ENCODE results near the gene NPW.

Gene NPW

GRCh38 chr16:2042171-2042985 lies 22.8 kb downstream of the NPW start:
- TF ChIP-seq, protein P1, sequence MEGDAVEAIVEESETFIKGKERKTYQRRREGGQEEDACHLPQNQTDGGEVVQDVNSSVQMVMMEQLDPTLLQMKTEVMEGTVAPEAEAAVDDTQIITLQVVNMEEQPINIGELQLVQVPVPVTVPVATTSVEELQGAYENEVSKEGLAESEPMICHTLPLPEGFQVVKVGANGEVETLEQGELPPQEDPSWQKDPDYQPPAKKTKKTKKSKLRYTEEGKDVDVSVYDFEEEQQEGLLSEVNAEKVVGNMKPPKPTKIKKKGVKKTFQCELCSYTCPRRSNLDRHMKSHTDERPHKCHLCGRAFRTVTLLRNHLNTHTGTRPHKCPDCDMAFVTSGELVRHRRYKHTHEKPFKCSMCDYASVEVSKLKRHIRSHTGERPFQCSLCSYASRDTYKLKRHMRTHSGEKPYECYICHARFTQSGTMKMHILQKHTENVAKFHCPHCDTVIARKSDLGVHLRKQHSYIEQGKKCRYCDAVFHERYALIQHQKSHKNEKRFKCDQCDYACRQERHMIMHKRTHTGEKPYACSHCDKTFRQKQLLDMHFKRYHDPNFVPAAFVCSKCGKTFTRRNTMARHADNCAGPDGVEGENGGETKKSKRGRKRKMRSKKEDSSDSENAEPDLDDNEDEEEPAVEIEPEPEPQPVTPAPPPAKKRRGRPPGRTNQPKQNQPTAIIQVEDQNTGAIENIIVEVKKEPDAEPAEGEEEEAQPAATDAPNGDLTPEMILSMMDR (IDR thresholded peaks at IDR 0.05; ENCODE audit: low read depth, low read length, missing control alignments), result no peak
- in situ Hi-C loops (cut with HindIII; ENCODE audit: low pct_ligation_motif_present, low sequenced_read_pairs), result no loop called here
- Histone ChIP-seq H3K4me3 (ENCODE audit: low read depth, low read length) (no peak overlapping the region), H3K27ac (no peak overlapping the region), H3K27me3 (replicated peaks) (no peaks in the 10 kb centered on the region), H3K36me3 (replicated peaks) (peaks cover 5% of the 10 kb centered on the region)
- no peak for DNase-seq

GRCh38 chr16:2042986-2043666 lies 23.5 kb downstream of the NPW start:
- TF ChIP-seq, protein P1 (IDR thresholded peaks at IDR 0.05; ENCODE audit: low read depth, low read length, missing control alignments), result no peak
- in situ Hi-C loops (cut with HindIII; ENCODE audit: low pct_ligation_motif_present, low sequenced_read_pairs), result no loop called here
- Histone ChIP-seq H3K4me3 (ENCODE audit: low read depth, low read length) (no peak overlapping the region), H3K27me3 (replicated peaks) (no peaks in the 10 kb centered on the region), H3K27ac (no peak overlapping the region), H3K36me3 (replicated peaks) (peaks cover 5% of the 10 kb centered on the region)
- DNase-seq, result no peak

GRCh38 chr16:2043667-2044451 lies 24.3 kb downstream of the NPW start:
- no peaks in the 10 kb centered on the region for H3K27me3 ChIP-seq (replicated peaks)
- no peak overlapping the region for H3K27ac ChIP-seq
- peaks cover under 1% of the 10 kb centered on the region for H3K36me3 ChIP-seq (replicated peaks)
- no peak for DNase-seq
- in situ Hi-C loops (cut with HindIII; ENCODE audit: low pct_ligation_motif_present, low sequenced_read_pairs), result no loop called here
- H3K4me3 ChIP-seq (ENCODE audit: low read depth, low read length), result no peak overlapping the region
- TF ChIP-seq, protein P1 (IDR thresholded peaks at IDR 0.05; ENCODE audit: low read depth, low read length, missing control alignments), result no peak

DNA sequence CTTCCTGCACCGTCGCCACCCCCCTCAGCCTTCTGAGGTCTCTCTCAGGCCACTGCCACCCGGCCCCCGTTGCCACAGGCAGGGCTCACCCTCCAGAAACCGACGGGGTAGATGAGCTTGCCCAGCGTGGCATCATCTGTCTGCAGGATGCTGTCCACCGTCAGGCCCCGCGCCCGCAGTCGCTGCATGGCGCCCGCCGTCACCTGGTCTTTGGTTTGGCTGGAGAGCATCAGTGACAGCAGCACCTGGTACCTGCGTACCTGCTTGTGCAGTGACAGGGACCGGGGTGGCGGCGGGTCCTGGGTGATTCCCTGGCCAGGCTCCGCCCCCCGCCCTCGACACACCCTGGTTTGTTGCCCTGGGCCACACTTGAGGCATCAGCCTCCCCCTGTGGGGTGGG lies 25.0 kb downstream of the NPW start:
- Histone ChIP-seq H3K27ac (no peak overlapping the region), H3K4me3 (ENCODE audit: low read depth, low read length) (no peak overlapping the region), H3K36me3 (replicated peaks) (no peaks in the 10 kb centered on the region), H3K27me3 (replicated peaks) (no peaks in the 10 kb centered on the region)
- in situ Hi-C loops (cut with HindIII; ENCODE audit: low pct_ligation_motif_present, low sequenced_read_pairs), result no loop called here
- no peak for DNase-seq
- TF ChIP-seq, protein P1 (IDR thresholded peaks at IDR 0.05; ENCODE audit: low read depth, low read length, missing control alignments), result no peak

DNA sequence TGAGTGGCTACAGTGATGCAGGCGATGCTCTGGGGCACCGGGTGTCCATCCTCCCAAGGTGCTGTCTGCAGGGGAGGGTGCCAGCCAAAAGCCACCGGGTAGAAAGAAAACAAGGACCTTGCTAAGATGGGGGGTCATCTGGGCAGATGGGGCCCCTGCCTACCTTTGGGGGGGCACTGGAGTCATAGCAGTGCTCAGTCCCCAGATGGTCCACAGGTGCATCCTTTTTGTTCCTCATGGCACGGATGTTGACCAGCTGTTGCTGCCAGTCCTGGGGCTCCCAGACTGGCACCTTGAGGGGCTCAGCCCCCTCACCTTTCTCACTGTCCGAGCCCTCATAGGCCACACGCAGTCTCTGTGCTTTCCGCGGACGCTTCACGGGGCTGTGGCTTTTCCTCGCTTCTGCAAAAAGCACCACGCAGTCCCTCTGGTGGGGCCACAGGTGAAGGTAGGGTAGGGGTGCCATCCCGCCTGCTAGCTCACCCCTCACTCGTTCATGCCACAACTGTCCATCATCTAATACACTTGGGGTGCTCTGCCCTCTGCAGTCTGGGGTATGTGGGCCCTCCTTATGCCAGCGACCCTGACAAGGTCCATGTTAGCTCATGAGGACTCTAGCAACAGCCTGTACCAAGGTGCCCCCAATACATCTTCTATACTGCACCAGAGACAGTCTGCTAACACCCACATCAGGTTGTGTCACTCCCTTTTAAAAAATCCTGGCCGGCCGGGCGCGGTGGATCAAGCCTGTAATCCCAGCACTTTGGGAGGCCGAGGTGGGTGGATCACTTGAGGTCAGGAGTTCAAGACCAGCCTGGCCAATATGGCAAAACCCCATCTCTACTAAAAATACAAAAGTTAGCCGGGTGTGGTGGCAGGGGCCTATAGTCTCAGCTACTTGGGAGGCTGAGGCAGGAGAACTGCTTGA lies 26.6 kb downstream of the NPW start:
- in situ Hi-C loops (cut with HindIII; ENCODE audit: low pct_ligation_motif_present, low sequenced_read_pairs), result no loop called here
- H3K27ac ChIP-seq, result no peak overlapping the region
- H3K4me3 ChIP-seq (ENCODE audit: low read depth, low read length), result no peak overlapping the region
- no peaks in the 10 kb centered on the region for H3K27me3 ChIP-seq (replicated peaks)
- DNase-seq, result no peak
- H3K36me3 ChIP-seq (replicated peaks), result peaks cover 4% of the 10 kb centered on the region
- TF ChIP-seq, protein P1 (IDR thresholded peaks at IDR 0.05; ENCODE audit: low read depth, low read length, missing control alignments), result no peak

All from brain microvascular endothelial cell (primary cell).